ENCODE data around the gene USP4.

DNA sequence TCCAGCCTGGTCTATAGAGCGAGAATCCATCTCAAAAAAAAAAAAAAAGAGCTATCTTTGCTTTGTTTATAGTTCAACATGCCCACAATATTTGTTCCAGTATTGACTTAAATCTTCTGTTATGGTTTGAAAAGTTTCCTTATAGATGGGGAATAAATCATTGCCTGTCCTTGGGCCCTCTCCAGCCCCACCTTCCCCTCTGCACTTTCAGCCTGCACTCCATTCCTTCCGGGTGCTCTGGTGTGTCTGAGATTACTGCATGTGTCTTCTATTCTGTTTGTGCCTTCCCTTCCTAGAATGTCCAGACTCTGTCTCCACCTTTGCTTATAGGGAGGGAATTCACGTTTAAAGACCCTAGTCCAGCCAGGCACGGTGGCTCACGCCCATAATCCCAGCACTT lies 43.5 kb upstream of the USP4 start:
- no peak for TF ChIP-seq EZH2 (IDR thresholded peaks at IDR 0.05; ENCODE audit: insufficient read depth, poor library complexity, severe bottlenecking)
- no peak for TF ChIP-seq EZH2phosphoT487 (IDR thresholded peaks at IDR 0.05; ENCODE audit: insufficient read depth, low read depth)
